ENCODE measurements around the gene SELENOW.
"Not testable (repeated sequence)": the region's sequence is repeated elsewhere in the genome, so short reads cannot be mapped to it uniquely, and the experiment has no call there.

The SELENOW gene

GRCh38 chr19:47786566-47786965, 8.1 kb downstream of the SELENOW start:
- no peak for DNase-seq

GRCh38 chr19:47787307-47787706, 8.8 kb downstream of the SELENOW start:
- DNase-seq: not testable (repeated sequence)

- DNase-seq: not testable (repeated sequence)
Measured at GRCh38 chr19:47789811-47790210, 11.3 kb downstream of the SELENOW start.

GRCh38 chr19:47790398-47790814, 11.9 kb downstream of the SELENOW start:
- DNase-seq: peak; percentile 68

GRCh38 chr19:47792616-47793015, 14.1 kb downstream of the SELENOW start:
- DNase-seq: no peak

GRCh38 chr19:47794526-47794925, 16.0 kb downstream of the SELENOW start:
- DNase-seq: no peak

GRCh38 chr19:47796785-47797184, 18.3 kb downstream of the SELENOW start:
- no peak for DNase-seq

GRCh38 chr19:47797996-47798903, 19.7 kb downstream of the SELENOW start:
- no peak for DNase-seq

- DNase-seq: no peak
Measured at GRCh38 chr19:47798904-47799266, 20.4 kb downstream of the SELENOW start.

GRCh38 chr19:47801270-47801669, 22.8 kb downstream of the SELENOW start:
- no peak for DNase-seq

- no peak for DNase-seq
Measured at GRCh38 chr19:47802521-47803043, 24.1 kb downstream of the SELENOW start.

- not testable (repeated sequence) for DNase-seq
Measured at GRCh38 chr19:47803148-47803547, 24.6 kb downstream of the SELENOW start.

GRCh38 chr19:47803671-47804070, 25.2 kb downstream of the SELENOW start:
- DNase-seq: not testable (repeated sequence)

- not testable (repeated sequence) for DNase-seq
Measured at GRCh38 chr19:47804451-47804850, 25.9 kb downstream of the SELENOW start, which contains the start of gene TPRX1. TSS of gene TPRX1 (minus strand) at chr19:47804551. CDS start at chr19:47804539, 12 bp downstream.

GRCh38 chr19:47805313-47805712, 26.8 kb downstream of the SELENOW start:
- DNase-seq: no peak

GRCh38 chr19:47806435-47806834, 27.9 kb downstream of the SELENOW start:
- no peak for DNase-seq

- DNase-seq: peak; percentile 66
Measured at GRCh38 chr19:47813304-47813994, 34.9 kb downstream of the SELENOW start.

- DNase-seq: no peak
Measured at GRCh38 chr19:47813995-47814328, 35.5 kb downstream of the SELENOW start.

- DNase-seq: not testable (repeated sequence)
Measured at GRCh38 chr19:47816270-47816669, 37.8 kb downstream of the SELENOW start.

GRCh38 chr19:47818221-47818620, 39.7 kb downstream of the SELENOW start:
- not testable (repeated sequence) for DNase-seq

- DNase-seq: no peak
Measured at GRCh38 chr19:47819858-47820257, 41.4 kb downstream of the SELENOW start.

- DNase-seq: no peak
Measured at GRCh38 chr19:47820410-47820809, 41.9 kb downstream of the SELENOW start.

GRCh38 chr19:47821460-47822020, 43.0 kb downstream of the SELENOW start, which contains the start of gene CRX:
TSS of gene CRX (plus strand) at chr19:47821937. CDS start at chr19:47834444, 12,507 bp downstream.
- no peak for DNase-seq
